NCI-H1930 (cell line): Measurements from ENCODE around the gene TUBB4A.

Experiments
- DNase-seq, 2 experiments: peaks; one replicate each; lab custom pipeline; 2025; lab: John Stamatoyannopoulos, UW

TUBB4A gene

GRCh38 chr19:6494438-6495036, 7.6 kb downstream of the TUBB4A start:
- DNase-seq = no peak

- DNase-seq = no peak
Observed at GRCh38 chr19:6491802-6492592, 10.1 kb downstream of the TUBB4A start.

GRCh38 chr19:6490134-6490533, 12.0 kb downstream of the TUBB4A start:
- DNase-seq = no peak

DNA sequence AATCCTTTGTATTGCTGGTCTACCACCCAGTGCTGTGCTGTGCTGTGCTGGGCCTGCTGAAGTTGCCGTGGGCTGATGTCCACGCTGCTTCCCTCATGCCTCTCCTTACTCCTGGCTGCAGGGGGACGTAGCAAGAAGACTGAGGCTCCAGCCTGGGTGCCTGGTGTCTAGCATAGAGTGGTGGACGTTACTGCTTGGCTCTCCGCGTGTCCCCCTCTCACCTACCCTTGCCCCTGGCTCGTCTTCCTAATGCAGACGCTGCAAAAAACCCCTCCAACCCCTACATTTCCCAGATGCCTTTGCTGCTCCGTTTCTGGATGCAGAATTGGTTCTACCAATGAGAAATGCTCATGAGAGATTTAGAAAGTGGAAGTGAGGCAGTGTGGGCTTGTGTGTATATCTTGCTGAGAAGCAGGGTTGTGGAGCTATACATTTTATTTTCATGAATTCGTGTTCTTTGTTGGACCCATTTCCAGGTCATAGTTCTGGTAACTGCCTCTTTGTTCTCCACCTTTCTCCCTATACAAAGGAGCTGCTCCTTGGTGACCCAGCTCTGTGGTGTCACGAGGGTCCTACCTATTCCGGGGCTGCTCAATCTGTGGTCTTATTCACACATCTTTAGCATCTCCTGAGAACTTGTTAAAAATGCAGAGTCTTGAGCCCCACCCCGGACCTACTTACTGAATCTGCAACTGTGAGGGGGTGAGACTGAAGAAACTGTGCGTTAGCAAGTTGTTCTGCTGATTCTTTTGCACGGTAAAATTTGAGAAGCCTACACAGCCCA, 12.6 kb downstream of the TUBB4A start:
- DNase-seq = no peak

DNA sequence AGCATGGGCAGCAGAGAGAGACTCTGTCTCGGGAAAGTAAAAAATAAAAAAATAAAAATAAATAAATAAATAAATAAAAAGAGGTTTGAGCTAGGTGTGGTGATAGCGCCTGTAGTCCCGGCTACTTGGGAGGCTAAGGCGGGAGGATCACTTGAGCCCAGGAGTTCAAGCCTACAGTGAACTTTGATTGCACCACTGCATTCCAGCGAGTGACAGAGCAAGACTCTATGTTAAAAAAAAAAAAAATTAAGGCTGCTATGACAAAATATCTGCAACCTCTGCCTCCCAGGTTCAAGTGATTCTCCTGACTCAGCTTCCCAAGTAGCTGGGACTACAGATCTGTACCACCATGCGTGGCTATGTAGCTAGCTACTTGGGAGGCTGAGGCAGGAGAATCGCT, 17.3 kb downstream of the TUBB4A start:
- DNase-seq = no peak

DNA sequence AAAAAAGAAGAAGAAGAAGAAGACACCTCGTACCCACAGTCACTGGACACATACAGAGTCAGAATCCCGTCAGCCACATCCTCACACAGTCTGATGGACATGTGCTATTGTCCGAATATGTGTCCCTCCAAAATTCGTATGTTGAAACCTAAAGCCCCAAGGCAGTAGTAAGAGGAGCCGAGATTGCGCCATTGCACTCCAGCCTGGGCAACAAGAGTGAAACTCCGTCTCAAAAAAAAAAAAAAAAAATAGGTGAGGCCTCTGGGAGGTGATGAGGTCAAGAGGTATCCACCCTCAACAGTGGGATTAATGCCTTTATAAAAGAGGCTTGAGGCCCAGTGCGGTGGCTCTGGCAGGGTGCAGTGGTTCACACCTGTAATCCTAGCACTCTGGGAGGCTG, 17.9 kb downstream of the TUBB4A start:
- no peak for DNase-seq

DNA sequence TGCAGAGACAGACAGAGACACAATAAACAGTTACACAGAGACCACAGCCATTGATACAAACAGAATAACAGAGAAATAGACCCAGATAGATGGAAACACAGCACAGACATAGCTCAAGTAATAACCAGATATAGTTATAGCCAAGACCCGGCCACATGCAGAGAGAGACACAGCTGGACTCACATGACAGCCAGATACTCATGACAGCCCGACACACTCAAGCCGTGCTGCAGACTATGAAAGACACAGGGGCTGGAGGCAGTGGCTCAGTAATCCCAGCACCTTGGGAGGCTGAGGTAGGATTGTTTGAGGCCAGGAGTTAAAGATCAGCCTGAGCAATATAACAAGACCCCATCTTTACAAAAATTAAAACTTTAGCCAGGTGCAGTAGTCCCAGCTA, 18.9 kb downstream of the TUBB4A start:
- DNase-seq = no peak

DNA sequence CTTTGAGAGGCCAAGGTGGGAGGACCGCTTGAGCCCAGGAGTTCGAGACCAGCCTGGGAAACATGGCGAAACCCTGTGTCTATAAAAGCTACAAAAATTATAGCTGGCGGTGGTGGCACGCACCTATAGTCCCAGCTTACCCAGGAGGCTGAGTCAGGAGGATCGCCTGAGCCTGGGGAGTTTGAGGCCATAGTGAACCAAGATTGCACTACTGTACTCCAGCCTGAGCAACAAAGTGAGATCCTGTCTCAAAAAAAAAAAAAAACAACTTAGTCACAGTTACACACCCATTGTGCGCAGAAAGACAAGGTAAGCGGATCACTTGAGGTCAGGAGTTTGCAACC, 19.8 kb downstream of the TUBB4A start:
- no peak for DNase-seq

DNA sequence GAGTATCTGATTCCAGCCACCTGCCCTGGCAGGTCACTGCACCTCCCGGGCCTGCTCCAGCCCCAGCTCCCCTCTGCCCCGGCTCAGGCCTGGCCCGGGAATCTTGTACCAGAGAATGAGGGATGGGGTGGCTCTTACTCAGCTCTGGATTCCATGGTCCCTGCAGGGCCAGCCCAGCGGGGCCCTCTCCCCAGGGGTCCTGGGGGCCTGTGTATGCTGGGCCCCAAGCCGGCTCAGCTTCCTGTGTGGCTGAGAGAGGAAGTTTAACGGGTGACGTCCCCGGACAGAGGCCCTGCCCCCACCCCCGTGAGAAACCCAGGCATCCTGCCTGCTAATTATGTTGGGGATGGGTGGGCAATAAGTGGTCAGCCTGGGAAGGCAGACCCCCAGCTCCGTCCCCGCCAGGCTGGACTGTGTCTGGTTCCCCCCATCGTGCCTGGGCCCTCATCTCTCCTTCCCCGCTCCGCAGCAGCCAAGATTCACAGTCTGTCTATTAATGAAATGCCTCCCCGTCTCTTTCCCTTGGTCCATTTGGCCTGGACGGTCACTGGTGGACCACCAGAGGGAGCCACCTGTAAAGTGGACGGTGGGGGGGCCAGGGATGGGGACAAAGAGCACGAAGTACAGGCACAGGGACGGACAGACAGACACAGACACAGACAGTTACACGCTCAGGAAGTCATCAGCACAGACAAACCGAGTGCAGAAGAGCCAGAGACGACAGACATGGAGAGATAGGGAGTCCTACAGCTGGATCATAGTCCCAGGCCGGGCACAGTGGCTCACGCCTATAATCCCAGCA, 20.4 kb downstream of the TUBB4A start, which contains the start of gene DENND1C:
DENND1C (minus strand) TSS at position 247 of the 802 bp plus-strand sequence; CDS start at position 155, 92 bp downstream.
- DNase-seq = no peak

DNA sequence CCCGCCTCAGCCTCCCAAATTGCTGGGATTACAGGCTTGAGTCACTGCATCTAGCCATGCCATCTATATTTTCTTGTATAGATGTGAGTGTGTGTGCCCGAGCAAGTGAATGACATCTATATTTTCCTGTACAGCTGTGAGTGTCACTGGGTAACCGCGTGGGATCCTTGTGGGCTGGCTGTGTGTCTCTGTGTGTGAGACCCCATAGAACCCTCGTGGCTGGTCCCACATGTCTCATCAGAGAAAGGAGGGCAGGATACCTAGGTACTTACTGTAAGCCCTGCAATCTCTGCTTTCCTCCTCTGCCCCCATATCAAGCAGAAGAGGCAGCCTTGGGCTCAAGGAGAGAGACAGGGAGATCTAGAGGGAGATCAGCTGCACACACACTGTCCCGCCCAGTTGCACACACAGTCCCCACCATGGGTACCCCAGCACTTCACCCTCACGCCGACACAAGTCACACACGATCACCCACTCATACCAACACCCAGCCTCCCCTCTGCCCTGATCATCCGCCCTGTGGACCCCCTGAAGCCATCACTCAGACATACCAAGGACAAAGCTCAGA, 21.2 kb downstream of the TUBB4A start:
- DNase-seq = no peak

GRCh38 chr19:6479836-6480398, 22.2 kb downstream of the TUBB4A start:
- DNase-seq = no peak

DNA sequence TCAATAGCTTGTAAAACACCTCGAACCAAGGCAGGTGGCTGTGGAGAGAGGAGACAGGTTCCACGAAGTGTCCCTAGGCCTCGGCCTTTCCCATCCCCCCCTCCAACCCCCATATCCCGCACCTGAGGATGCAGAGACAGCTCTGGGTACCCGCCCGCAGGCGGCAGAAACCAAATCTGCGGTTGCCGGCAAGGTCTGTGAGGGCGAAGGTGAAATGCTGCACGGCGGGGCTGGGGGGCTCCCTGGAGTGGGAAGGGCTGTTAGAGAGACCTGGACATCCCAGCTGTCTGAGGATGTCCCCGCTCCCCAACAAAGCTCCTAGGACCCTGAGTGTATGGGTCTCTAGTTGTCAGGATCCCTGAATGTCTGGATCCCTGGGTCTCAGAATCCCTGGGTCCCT, 23.3 kb downstream of the TUBB4A start:
- DNase-seq = no peak

DNA sequence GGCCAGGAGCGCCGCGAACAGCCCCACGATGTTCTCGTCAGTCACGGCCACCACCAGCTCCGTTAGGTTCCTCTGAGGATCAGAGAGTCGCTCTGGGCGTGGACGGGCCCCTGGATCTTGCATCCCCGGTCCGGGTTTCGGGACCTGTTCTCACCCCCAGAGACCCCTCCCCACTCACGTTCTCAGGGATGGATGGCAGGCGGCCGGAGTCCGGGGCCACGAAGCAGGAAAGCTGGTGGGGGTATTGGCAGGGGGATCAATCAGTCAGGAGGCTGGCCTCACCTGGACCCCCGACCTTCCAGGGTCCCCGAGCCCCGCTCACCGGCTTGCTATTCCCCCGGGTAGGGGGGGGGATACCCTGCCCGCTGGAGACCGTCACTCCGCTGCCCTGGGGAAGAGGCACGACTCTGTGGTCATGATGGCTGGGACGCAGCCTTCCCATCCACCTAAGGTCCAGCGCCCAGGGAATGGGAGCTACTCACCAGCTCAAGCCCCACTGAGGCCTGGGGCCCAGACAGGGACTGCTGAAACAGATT, 25.1 kb downstream of the TUBB4A start:
- DNase-seq = no peak

- peak; percentile 70 to 80 for DNase-seq
Observed at GRCh38 chr19:6476155-6476895, 25.8 kb downstream of the TUBB4A start.

- peak in 1 of 2 experiments; percentile 13 for DNase-seq
Observed at GRCh38 chr19:6475321-6476108, 26.6 kb downstream of the TUBB4A start.

GRCh38 chr19:6473647-6474046, 28.5 kb downstream of the TUBB4A start:
- DNase-seq = no peak

- DNase-seq = no peak
Observed at GRCh38 chr19:6472713-6473112, 29.4 kb downstream of the TUBB4A start.

- no peak for DNase-seq
Observed at GRCh38 chr19:6471076-6471475, 31.0 kb downstream of the TUBB4A start.

GRCh38 chr19:6470173-6470572, 31.9 kb downstream of the TUBB4A start:
- DNase-seq = no peak

DNA sequence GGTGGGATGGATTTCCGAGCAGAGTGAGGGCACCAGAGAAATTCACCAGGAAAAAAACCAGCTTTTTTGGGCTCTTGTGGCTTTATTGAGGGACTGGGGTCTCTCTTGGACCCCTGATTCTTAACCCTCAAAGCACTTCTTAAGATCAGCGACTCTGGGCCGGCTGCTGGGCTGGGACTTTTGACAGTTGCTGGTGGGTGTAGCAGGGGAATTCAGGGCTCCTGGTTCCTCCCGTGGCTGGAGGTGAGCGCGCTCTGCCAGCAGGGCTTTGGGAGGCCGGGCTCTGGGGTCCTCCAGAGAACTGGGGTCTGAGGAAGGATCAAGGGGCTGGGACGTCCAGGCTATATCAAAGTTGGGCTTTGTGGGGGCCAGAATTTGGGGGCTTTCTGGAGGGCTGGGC, 34.7 kb downstream of the TUBB4A start:
- no peak for DNase-seq
